Stimulated activated CD8-positive, alpha-beta memory T cell treated with anti-CD3 and anti-CD28 coated beads, Interleukin-7, amount 100 ng/mL, for 1 hour (primary cell): Measurements from ENCODE around the gene ZNF451.
"Not testable (repeated sequence)": the region's sequence is repeated elsewhere in the genome, so short reads cannot be mapped to it uniquely, and the experiment has no call there.

ENCODE experiments used
- DNase-seq, 2 donors: peaks; one replicate each; pipeline ENCODE4 v3.0.0-alpha.2; 2020; ENCODE audit warnings: low read depth in 2 of 2

Gene ZNF451

DNA sequence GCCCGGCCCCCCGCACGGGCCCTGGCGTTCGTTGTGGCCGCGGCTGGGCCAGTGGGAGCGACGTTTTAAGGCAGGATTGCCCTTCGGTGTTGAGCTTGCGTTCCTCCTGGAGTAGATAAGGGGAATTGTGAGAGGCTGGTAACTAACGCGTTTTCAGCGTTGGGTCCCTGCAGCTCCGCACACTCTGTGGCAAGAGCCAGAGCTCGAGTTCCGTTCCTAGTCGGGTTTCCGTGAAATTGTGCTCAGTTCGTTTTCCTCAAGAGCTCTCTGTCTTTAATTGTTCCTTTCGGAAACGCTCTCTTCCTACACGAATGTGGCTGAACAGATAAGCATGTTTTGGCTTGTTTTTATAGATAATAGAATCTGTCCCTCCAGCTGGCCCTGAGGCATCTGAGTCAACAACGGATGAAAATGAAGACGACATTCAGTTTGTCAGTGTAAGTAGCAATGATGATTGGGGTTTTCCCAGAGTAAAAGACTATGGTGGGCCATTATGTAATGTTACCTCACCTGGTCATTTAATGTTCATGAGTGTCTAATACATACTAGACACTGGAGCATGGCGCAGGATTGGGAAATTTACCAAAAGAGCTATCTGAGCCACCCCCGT, 575 bp downstream of the ZNF451 start:
- not testable (repeated sequence) for DNase-seq

DNA sequence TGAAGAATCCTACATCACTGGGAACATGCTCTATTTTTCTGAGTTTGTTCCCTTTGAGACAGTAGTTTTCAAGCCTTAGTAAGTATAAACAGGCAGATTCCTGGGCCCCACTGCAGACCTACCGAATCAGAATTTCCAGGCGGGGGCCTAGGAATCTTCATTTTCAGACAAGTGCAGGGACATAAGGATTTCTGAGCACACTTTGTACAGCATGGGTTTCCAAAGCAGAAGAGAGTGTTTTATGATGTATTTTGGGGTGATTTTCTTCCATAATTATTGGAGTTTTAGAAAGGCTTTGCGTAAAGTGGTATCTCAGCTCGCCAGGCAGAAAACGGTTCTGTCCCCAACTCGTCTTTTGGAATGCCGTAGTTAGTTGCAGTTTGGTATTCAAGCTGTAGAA, 1.4 kb downstream of the ZNF451 start:
- DNase-seq: not testable (repeated sequence)

DNA sequence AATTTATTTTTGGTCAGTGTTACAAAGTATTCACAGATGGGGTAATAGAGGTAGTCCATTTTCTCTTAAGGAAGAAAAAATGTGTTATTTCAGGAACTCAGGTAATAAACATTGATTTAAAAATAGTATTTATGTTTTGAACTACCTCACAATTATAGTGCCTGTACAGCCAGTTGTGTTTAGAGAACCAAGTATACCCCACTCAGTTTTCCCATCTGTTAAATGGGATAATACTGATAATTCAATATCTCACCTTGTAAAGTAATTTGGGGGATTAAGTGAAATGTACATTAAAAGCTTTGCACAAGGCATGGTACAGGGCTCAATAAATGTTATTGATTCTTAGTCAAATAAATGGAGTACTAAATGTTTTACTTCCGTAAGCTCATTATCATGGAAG, 4.7 kb downstream of the ZNF451 start:
- DNase-seq: no peak

DNA sequence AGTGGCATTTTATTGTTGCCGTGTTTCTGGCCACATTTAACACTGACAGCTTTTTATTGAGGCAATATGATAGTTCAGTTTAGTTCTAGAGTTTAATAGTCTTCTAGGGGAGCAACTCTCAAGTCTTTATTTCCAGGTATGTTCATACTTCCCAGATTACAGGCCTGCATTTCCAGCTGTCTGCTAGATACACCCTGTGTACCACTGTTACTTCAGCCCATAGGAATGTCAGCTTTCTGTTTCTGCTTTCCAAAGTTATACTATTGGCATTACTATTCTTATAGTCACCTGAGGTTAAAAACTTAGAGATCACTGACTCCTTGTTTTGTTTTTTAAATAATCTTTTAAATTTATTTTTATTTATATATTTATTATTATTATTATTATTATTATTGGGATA, 7.6 kb downstream of the ZNF451 start:
- DNase-seq: no peak

DNA sequence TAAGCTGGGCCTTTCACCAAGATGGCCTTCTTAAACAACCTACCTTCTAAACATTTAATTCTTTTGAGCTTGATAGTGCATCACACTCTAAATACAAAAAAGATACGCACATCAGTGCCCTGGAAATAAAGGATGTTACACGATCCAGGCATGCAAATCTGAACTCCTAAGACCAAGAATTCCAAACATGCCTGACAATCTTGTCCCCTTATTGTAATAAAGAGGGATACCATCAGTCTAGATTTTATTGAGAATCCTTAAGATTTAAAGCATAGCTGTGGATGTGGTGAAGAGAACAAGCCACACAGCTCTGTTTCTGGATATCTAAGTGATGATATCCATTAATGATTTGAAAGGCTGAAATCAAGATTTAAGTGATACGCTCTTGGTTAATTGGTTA, 13.0 kb downstream of the ZNF451 start:
- DNase-seq: no peak

DNA sequence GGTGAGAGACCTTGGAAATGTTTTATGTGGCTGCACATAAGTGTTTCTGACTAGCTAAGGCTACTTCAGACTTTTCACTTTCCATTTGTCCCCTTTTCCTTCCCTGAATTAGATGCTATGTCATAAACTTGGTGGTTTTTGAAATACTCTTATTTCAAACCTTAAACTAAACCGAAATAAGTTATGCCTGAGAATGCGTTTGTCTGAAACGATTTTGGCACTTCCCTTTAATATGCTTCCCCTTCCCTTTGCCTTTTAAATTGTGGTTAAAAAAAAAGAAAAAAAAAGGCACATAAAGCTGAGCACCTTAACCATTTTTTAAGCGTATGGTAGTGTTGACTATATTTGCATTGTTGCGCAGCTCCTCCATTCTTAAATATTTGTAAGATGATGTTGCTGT, 14.3 kb downstream of the ZNF451 start:
- no peak for DNase-seq

DNA sequence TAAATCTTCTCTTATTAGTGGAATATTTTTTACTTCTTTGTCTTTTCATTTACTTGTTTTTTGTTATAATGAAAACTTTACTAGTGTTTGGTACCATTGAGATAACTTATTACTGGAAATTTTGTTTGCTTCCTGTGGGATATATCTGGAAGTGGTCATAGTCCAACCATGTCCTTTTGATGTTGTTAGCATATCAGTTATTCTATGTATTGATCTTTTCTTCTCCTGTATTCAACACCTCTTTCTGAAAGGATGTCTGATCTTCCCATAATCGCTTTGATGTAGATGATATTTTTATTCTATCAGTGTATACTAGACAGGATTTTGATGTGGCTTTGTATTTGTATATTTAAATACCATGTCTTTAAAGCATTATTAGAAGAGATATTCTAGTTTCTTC, 17.0 kb downstream of the ZNF451 start:
- no peak for DNase-seq

DNA sequence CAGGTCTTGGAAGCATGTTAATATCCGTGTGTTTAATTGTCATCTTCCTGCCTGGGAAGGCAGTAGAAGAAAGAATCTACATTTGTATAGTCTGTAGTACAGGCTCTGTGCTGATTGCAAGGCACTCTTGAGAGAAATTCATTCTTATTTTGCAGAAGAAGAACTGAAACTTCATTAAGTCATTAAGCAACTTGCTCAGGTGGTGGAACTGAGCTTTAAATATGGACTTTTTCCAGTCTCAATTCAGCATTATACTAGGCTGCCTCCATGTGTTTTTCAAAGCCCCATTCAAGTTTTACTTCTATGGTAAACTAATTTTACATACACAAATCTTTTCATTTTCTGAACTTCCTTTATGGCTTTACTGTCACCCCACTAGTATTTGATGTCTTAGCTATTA, 18.7 kb downstream of the ZNF451 start:
- DNase-seq: no peak

DNA sequence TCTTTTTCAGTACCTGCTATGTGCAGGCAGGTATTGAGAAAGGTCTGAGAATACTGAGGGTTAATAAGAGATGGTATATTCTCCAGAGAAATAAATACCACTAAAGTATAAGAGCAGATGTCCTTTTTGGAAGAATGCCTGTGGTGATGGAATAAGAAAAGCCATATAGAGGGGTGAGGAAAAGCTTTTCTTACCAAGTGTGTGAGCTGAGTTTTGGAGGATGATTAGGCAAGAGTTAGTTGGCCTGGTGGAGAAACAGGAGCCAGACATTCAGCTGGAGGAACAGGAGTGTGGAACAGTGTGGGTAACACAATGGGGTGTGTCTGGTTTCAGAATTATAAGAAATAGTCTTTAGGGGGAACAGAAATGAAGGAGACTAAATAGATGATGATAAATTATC, 19.9 kb downstream of the ZNF451 start:
- no peak for DNase-seq

DNA sequence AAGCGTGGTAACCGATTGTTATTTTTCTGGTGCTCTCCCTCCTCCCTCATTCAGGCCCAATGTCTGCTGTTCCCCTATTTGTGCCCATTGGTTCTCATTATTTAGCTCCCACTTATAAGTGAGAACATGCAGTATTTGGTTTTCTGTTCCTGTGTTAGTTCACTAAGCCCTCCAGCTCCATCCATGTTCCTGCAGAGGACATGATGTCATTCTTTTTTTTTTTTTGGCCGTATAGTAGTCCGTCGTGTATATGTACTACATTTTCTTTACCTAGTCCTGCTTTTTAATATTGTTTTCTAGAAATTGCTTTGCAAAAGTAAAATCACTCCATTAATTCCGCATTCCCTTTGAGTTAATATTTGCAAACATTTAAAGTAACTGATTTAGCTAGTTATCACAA, 23.1 kb downstream of the ZNF451 start:
- DNase-seq: no peak

DNA sequence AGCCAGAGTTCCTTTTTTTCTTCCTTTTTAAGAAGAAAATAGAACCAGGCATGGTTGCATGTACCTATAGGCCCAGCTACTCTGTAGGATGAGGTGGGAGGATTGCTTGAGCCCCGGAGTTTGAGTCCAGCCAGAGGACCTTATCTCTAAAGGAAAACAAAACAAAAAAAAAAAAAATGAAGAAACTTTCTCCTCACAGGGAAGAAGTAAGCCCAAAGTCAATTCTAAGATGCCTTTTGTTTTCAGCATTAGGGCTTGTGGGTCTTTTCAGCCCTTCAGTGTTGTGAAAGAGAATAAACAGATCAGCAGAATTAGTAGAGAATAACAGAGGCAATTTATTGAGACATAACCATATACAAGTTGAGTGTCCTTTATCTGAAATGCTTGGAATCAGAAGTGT, 26.8 kb downstream of the ZNF451 start:
- no peak for DNase-seq

DNA sequence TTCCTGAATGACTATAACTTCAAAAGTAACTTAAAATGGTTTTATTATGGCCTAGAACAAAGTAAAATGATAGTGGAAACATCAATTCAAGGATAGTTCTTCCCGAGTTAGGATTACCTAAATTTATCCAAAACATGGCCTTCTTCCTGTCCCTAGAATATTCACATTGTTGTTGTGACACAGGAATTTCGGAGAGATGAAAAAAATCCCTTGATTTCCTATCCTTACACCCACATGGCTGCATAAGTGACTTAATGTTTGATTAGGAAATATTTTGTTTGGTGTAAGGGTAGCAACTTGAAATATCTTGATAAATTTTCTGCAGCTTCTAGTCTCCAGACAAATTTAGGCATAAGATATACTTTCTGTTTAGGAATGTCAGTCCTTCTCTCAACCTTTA, 27.8 kb downstream of the ZNF451 start:
- DNase-seq: no peak

DNA sequence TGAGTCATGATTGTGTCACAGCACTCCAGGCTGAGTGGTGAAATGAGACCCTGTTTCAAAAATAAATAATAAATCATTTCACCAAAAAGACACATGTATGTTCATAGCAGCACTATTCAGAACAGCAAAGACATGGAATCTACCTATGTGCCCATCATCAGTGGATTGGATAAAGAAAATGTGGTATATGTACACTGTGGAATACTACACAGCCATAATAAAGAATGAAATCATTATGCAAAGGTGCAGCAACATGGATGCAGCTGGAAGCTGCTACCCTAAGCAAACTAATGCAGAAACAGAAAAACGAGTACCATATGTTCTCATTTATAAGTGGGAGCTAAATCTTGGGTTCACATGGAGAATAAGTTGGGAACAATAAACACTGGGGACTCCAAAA, 33.1 kb downstream of the ZNF451 start:
- no peak for DNase-seq

DNA sequence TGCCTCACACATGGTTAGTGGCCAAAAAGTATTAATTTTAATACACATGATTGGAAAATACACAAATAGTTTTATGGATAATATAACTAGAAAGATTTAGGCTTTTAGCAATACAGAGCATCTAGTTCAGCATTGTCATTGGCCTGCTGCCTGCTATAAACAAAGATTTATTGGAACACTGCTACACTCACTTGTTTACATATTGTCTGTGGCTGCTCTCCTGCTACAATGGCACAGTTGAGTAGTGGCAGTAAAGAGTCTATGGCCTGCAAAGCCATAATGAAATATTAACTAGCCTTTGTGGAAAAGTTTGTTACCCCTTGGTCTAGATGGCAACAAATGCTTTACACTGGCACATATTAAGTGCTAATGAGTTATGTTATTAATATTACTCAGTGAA, 37.8 kb downstream of the ZNF451 start:
- DNase-seq: no peak

DNA sequence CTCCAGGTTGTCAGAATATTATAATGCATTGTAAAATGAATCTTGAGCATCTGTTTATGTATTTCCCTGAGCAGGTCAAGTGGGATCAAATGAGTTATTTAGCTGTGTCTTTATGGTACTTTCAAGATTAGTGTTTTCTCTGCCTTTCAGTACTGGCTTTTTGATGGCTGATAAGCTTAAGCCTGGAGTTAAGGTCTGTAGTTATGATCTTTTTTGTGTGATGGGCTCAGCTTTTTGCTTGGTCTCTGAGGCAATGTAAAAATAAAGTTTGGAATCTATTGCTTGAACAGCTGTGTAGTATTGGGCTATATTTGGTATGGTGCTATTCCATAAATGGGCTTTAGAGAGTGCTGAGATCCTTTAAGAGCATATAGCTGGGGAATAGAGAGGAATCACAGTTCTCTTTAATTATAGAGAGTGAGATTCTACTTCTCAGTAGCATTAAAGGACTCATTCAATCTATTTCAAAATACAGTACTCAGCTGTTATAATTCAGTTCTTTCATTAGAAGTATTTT, 40.7 kb downstream of the ZNF451 start:
- DNase-seq: no peak

DNA sequence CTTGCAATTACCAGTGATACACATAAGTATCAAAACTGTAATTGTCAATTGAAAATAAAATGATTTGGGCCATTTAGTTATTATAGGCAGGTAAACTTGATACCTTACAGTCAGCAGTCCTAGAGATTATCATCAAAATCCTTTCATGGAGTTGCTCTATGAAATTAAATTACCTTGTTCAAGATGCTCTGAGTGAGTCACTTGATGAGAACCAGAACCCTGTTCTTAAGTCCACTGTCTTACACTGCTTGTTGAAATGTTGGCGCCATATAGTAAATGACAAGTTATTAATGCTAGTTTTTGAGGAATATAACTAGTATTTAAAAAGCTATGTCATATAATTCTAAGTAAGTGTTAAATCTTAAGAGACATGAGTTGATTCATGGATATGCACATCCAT, 45.0 kb downstream of the ZNF451 start:
- DNase-seq: no peak

DNA sequence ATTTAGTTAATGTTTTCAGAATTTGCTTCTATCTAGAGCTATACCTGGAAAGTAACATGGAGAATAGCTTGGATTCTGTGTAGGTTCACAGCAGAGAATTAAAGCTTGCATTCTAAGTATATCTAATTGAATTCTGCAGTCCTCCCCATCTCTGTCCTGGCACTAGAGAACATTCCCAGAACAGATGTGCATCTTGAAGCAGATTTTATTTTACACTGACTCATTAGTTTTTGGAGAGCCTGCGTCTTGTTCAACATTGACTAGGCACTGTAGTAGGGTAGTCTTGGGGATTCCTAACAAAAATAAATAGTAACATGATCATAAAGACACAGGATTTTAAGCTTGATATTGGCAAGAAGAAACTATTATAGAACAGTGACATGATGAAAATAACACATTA, 45.9 kb downstream of the ZNF451 start:
- DNase-seq: no peak

DNA sequence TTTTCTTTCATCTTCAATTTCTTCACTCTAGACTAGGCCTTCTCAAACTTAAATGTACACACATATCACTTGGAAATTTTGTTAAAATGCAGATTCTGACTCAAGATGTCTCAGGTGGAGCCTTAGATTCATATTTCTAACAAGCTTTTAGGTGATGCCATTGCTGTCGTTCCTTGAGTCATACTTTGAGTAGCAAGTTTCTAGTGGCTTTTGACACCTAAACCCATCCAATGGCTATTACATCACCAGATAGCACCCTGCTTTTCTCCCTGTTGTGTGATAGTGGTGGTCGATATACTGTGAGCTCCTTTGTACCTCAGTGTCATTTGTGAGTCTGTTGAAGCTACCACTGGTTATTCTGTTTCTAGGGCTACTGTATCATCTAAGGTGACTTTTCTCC, 47.4 kb downstream of the ZNF451 start:
- no peak for DNase-seq

DNA sequence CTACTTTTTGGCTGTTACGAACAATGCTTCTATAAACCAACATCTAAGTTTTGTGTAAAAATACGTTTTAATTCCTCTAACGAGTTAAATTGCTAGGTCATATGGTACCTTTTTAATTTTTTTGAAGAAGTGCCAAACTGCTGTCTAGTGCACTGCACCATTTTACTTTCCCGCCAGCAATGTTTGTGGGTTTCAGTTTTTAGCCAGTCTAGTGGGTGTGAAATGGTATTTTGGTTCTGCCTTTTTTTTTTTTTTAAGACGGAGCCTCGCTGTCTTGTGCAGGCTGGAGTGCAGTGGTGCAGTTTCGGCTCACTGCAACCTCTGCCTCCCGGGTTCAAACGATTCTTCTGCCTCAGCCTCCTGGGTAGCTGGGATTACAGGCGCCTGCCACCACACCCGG, 48.0 kb downstream of the ZNF451 start:
- DNase-seq: no peak

DNA sequence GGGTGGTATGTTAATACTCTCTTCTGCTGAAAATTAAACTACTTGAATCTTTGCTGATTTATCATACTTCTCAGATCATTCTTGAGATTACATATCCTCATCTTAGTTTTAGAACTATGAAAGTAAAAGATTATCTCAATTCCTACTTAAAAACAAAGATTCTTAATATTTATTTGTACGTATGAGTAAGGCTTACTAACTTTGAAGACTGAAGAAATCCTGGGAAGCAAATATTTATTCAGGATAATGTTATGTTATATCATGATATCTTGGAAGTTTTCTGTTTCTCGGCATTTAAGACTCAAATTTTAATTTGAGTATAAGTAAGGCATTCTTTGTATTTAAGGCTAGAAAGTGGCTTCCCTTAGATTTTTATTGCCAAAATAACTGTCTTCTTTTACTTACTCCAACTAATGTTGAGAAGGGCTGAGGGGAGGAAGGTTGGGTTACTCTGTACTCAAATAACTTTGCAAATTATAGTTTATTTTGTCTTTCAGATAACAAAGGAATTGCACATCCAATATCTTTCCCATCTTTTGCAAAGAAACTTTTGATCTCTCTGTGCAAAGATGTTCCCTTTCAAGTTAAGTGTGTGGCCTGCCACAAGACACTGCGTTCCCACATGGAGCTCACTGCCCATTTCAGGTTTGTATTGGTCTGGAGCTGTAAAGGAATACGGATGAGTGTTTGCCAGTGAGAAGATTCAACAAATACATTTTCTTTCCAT, 51.6 kb downstream of the ZNF451 start:
- no peak for DNase-seq

DNA sequence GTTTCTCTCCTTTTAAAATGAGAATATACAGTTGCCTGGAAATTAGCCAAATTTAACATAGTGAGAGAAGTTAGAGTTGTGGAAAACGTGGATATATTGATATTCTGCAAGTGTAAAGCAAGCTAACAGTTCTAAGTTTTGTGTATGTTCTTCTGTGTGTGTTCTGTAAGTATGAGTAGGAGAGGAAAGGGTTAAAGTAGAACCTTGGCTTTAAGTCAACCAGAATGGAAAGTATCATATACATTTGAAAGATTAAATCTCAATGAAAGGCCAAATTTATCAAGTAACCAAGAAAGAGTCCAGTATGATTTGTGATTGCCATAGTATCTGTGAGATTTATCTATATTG, 52.2 kb downstream of the ZNF451 start:
- DNase-seq: no peak

DNA sequence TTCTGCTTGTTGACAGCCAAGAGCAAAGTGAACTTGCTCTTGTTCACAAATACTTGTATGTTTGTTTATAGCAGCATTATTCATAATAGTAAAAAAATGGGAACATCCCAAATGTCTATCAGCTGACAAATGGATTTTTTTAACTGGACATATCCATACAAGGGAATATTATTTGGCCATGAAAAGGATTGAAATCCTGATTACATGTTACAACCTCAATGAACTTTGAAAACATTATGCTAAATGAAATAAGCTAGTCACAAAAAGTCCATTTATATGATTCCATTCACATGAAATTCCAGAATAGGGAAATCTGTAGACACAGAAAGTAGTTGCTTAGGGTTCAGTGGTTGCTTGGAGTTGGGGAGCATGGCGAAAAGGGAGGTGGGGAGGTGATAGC, 53.7 kb downstream of the ZNF451 start:
- no peak for DNase-seq

DNA sequence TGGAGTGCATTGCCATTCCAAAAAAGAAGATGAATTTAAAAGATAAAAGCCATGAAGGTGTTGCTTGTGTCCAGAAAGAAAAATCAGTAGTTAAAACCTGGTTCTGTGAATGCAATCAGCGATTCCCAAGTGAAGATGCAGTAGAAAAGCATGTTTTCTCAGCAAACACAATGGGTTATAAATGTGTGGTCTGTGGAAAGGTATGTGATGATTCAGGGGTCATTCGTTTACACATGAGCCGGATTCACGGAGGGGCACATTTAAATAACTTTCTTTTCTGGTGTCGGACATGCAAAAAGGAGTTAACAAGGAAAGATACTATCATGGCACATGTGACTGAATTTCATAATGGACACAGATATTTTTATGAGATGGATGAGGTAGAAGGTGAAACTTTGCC, 57.4 kb downstream of the ZNF451 start:
- no peak for DNase-seq
